ENCODE data around the gene SNX1.
A peak's percentile ranks its signal among the peaks of the same experiment; 100 is the strongest.

SNX1 gene

DNA sequence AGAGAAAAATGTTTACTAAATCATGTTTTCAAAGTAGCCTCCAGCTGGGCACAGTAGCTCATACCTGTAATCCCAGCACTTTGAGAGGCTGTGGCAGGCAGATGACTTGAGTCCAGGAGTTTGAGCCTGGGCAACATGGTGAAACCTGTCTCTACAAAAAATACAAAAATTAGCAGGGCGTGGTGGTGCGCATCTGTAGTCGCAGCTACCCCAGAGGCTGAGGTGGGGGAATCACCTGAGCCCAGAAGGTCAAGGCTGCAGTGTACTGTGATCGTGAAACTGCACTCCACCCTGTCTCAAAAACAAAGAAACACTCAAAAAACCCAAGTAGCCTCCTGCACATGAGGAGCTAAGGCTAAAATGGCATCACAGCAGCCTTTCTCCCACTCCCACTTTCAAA, 68.7 kb downstream of the SNX1 start:
- DNase-seq = no peak

GRCh38 chr15:64166102-64166890, 70.5 kb downstream of the SNX1 start:
- DNase-seq = no peak

GRCh38 chr15:64180235-64180824, 84.5 kb downstream of the SNX1 start:
- peak; percentile 14 for DNase-seq

DNA sequence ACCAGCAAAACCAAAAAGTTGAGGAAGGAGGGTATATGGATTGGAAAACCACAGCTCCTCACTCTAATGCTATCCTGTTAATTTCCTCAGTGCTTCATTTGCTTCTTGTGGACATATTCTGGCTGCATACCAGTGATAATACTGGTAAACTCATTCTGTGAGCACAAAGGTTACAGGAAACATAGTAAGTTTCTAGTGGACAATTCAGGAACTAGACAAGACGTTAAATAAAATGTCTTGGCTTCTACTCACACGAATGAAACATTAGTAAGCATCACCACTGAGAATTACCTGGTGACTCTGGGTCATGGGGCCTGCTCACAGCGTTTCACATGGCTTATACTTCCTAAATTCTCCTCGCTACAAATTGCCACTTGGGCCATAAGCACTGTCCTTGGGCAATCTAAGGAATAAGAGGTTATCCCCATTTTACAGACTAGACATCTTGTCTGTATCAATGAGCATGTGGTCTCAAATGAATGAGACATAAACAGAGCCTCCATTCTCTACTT, 87.1 kb downstream of the SNX1 start:
- no peak for DNase-seq

GRCh38 chr15:64185146-64185911, 89.5 kb downstream of the SNX1 start:
- DNase-seq = no peak

- no peak for DNase-seq
These were observed 91.8 kb downstream of the SNX1 start for GRCh38 chr15:64187396-64188191.
